HG03442 (cell line): ENCODE results near the gene NBEAL2.

Experiments
- ATAC-seq: cut with Tn5 transposase; IDR thresholded peaks from one replicate; pipeline ENCODE4 v1.9.1; 2021; ENCODE audit warnings: mild to moderate bottlenecking, moderate library complexity; ENCODE audit not compliant: unreplicated experiment

The NBEAL2 gene

DNA sequence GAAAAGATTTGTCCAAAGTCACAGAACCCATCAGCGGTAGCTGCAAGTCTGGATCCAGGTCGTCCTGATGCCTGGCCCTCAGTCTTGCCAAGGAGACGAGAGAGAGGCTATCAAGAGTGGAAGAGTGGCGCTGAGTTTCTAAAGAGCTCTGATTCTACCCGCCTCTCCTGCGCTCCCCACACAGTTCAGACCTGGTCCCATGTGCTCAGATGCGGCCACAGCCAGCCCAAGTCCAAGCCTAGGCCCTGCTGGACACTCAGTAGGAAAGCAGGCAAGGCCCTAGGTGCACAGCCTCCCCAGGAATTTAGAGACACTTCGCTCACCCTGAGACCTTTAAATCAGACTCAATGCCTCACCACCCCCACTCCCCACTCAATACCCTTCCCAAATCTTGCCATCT lies 35.3 kb upstream of the NBEAL2 start:
- no peak for ATAC-seq

DNA sequence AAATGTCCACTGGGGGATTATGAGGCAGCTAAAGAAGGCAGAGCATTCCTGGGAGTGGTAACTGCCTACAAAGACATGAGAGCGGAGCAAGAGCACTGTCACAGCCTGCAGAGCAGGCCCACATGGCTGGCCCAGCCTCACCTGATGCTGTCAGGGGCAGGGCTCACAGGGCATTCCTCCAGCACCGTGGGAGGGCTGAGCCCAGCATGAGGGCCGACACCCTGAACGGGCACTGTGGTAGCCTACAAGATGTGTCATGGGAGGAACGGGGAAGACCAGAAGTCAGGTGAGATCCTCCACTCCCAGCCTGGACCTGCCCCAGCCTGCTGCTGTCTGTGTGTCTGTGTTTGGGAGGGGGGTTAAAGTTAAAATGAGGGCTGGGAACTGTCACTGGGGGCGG lies 33.0 kb upstream of the NBEAL2 start:
- ATAC-seq = no peak

DNA sequence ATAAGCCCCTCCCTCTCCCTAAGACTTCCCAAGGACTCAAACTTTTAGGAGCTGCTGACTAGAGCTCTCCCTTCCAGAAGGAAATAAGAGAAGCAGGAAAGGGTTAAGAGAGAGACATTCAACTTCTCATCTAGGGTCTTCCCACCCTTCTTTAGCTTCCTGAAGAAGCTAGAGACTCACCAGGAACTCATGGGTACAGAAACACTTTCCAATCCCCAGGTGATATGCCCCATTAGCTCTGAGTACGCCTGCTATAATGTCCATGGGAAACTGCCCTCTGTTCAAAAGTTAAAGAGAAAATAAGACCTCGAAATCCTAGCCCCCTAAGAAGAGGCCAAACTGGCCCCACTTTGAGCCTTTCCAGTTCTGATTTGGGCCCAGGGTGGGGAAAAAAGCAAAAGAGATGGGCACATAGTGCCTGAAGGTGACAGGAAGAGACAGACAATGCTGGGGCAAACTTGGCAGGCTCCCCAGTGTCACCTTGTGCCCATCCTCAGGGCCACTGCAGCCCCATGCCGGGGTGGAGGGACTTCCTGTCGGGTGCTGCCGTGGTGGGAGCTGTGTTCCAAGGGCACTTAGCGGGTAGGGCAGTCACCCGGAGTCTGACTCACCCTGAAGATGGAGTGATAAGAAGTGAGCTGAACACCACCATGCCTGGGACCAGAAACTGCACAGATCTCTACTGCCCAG lies 32.5 kb upstream of the NBEAL2 start:
- no peak for ATAC-seq

DNA sequence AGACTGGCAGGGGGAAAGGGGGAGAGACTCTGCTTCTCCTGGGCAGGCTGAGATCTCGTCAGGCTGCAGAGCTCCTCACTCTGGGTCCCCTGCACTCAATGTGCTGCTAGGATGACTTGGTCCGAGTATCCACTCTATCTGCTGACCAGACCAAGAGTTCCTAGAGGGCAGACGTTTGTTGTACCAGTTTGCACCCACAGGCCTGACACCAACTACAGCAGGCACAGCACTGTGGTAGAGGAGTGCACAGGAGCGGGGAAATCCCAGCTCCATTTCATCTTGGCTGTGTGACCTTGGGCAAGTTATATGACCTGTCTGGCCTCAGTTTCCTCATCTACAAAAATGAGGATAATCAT lies 31.9 kb upstream of the NBEAL2 start:
- no peak for ATAC-seq

DNA sequence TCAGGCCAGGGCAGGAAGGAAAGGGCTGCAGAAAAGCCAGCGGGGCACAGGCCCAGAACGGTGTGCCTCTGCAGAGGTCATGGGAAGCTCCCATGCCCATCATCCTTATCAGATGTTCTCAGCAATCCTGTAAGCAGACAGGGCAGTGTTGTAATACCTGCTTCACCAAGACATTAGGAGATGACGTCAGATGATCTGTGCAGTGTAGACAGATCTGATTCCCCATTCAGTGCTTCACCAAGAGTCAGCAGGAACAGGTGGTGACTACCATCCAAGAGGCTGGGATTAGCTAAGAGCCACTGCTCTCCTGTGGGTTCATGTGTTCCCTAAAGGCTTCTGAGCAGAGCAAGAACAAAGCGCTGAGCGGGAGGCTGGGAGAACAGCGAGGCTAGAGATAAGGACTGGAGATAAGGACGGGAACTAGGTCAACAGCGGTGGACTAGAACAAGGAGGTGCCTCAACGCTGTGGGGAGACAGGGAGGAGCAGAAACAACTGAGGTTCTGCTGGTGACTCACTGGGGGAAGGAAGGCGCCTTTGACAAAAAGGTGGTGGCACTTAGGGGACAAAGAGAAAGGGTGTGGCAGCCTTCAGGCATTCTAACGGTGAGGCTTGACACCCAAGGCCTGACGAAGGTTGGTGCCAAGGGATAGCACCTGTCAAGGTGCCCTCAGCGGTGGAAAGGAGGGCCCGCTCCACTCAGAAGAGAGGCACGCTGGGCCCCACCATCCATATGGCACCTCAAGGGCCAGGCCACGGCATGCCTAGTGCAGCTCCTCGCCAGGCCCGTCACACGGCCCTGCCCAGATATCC lies 31.3 kb upstream of the NBEAL2 start:
- no peak for ATAC-seq

DNA sequence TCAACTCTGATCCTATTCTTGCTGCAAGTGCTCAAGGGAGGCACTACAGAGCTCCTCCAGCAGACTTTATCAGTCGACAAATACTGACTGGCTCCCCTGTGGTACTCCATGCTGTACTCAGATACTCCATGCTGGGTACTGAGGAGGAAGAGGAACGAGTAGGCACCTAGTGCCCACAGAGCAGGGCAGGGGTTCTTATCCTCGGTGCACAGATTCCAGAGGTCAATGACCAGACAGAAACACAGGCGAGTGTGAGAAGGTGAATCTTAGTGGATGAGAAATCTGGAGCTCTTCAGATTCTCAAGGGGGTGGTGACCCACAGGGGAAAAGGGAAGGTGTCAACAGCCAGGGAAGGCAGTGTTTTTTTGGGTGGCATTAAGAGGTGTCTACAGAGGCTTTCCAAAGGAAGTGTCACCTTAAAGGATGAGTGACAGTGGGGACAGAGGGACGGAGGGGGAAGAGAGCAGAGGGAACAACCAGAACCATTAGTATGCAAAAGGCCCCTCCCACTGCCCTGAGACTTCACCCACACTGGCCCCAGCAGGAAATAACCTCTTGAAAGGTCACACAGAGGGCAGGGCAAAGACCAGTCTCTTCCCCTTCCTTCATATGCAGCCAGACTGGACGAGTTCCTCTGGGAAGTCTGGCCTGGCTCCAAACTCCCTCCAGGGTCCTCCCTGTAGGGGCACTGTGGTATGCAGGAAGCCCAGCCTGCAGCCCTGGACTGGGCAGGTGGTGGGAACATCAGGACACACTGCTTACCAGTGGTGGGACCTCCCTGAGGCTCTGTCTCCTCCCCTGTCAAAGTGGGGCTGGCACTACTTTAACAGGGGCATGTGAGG lies 30.4 kb upstream of the NBEAL2 start:
- ATAC-seq = peak; percentile 52

DNA sequence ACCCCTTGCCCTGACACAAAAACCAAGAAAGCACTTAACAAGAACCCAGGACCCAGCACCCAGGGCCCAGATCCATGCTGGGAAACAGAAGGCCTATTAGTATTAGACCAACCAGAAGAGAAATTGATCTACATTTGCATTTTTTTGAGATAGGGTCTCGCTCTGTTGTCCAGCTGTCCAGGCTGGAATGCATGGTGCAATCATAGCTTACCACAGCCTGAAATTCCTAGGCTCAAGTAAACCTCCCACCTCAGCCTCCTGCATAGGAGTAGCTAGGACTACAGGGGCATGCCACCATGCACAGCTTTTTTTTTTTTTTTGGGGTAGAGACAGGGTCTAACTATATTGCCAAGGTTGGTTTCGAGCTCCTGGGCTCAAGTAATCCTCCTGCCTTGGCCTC lies 29.3 kb upstream of the NBEAL2 start:
- no peak for ATAC-seq

DNA sequence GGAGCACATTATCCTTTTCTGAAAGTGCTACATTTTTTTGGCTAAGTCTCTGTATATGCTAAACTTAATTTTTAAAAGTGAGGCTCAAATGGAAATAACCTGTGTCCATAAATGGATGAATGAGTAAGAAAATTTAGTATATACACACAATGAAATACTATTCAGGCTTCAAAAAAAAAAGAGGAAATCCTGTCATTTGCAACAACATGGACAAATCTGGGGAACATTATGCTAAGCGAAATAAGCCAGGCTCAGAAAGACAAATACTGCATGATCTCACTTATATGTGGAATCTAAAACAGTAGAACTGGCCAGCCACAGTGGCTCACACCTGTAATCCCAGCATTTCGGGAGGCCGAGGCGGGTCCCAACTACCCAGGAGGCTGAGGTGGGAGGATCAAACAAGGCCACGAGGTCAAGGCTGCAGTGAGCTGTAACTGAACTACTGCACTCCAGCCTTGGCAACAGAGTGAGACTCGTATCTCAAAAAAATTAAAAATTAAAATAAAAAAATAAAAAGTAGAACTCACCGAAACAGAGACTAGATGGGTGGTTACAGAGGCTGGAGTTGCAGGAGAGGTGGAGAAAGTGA lies 28.7 kb upstream of the NBEAL2 start:
- ATAC-seq = no peak

DNA sequence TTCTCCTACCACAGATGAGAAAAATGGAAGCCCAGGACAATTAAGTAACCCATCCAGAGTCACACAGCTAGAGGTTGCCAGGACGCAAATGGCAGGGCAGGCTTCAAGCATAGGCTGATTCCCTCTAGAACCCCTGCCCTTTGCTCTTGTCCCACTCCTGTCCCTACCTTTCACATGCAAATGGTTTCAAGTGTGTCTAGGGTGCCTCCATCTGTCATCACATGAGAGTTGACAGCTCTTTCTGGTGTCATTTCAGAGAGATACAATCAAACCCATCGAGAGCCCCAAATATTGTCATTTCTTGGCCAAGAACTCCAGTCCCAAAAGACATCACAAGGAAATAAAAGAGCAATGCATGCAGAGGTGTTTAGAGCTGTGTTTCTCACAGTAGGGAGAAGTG lies 26.7 kb upstream of the NBEAL2 start:
- ATAC-seq = no peak

DNA sequence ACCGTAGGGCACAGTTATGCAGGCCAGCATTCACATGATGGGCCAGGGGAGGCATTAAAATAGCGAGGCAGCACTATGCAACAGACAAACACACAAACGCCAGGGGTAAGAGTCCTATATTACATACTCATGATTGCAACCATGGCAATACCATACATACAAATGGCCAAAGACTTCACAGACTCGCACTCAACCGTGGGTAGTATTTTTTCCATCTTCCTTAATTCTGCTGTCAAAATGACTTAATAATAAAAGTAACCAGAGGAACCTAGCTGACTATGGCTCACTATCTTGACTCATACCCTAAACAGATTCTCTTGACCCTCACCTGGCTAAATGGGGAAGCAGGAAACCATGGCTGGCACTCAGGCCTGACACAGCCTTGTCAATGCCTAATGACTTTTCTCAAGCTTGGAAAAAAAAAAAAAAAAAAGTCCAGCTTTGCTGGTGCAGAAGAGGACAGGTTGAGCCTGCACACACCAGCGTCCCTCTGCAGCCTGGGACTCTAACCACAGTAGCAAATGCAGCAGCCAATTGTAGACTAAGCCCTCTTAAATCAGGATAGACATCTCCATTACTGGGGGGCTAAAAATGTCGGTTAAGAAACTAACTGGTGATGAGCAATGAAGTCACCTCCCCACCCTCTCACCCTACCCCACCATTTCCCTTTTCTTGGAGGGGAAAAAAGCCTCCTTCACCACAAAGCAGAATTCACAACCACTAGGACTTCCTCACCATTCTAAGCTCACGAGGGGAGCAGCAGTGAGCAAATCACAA lies 26.0 kb upstream of the NBEAL2 start:
- peak; percentile 36 for ATAC-seq

DNA sequence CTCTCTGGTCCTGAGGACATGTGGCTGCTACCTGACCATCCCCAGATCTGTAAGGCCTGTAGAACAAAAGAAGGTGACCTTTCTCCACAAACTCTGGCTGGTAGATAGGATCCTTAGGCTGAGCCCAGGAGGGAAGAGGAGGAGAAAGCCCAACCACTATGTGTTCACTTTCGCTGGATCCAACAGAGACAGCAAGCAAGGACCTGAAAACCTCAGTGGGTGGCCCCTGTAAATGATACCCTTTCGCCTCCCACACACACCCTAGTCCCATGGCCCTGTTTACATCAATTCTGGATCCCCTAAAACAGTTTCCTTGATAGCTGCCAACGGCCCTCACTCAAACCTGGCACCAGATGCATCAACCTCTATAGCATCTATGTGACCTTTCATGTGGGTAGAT lies 25.3 kb upstream of the NBEAL2 start:
- no peak for ATAC-seq

DNA sequence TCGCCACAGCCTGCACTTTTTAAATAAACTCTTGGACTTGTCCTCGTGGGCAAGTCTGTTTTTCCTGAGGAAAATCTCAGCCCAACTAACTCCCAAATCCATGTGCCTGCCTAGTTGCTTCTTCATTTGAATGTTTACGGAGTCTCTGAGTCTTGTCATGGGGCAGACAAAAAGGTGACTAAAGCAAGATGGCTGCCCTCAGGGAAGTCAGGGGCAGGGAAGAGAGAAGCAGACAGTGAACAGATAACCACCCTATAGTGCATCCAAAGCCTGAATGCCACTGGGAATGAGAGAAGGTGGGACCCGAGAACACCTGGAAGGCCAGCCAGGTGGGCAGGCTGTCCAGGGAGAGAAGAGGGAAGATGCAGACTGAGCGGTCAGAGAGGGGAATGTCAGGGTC lies 24.3 kb upstream of the NBEAL2 start:
- no peak for ATAC-seq

DNA sequence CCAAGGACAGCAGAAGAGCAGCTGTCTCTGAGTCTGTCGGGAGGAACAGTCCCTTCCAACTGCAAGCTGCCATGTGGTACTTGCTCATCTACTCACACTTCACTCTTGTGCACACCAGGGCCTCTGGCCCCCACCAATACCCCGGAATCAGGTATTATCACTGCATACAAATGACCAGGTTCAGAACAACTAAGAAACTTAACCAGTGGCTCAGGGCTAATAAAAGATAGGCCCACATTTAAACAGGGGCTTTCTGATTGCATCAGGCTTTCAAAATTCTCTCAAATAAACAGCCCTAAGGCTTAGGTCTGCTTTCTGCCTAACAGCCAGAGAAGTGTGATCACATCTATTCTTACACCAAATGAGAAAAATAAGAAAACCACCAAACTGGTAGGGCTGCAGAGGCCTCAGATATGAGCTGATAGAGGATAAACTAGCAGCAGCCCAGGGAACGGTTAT lies 23.6 kb upstream of the NBEAL2 start:
- ATAC-seq = no peak

DNA sequence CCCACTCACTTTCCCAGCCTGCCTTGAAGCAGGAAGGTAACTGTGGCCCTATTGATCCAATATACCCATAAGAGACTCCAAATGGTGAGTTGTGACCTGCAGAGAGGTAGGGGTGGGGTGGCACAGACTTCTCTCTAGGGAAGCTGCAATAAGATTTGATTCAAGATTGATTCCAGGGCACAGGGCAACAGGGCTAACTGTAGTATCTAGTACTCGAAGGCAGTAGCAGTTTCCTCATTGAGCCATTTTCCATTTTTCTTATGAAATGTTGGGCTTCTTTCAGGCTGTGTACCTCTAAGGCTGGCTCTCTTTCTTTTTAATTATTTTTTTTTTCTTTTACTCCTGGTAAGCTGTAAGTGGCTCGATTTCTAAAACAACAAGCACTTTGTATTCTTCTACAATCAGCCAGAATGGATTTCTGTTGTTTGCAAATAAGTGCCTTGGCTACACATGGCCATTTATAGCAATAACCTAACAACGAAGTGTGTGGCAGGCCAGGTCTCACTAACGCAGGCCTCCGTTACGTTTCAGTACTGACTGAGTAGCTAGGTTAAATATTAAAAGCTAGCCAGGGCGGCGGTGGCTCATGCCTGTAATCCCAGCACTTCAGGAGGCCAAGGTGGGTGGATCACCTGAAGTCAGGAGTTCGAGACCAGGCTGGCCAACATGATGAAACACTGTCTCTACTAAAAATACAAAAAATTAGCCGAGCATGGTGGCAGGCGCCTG lies 22.2 kb upstream of the NBEAL2 start:
- no peak for ATAC-seq

DNA sequence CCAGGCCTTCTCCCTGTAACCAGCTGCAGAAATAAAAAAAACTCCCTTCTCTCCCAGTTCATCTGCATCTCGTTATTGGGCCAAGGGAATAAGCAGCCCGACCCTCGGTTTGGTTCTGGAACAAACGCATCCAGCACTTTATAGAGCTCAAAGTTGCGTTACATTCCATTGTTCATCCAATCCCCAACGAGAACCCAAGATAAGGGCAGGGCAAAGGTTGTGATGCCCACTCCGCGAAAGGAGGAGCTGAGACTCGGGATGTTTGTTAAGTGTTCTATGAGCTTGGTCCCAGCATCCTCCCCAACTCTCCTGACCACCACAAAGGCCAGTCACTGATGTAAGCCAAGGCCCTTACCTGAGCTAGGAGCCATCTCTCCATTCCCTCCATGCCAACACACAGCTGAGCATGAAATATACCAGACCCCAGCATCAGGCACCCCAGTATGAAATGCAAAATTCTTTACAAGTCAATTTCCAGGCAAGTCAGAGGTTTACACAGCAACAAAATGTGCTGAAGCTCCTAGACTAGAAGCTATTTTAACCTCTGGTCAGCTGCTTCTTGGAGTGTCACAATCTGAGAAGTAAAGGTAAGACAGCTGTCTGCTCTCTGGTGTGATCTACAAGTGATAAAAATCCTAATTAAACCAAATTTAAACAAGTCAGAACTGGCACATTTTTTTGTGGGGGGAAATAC lies 20.9 kb upstream of the NBEAL2 start:
- ATAC-seq = no peak

DNA sequence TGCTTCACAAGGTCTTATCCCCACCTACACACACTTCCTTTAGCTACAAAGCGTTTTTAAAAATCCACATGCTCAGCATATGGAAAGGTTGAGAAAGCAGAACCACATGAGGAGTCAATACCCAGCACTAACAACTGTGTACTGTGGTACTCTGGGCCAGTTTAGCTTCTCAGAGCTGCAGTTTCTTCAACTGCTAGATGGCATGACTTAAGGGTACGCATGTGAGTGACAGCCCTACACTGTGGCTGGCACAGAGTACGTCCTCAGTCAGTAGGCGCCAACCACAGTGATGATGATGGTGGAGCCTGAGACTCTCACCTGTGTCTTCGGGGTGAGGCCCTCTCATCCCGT lies 20.3 kb upstream of the NBEAL2 start:
- no peak for ATAC-seq

DNA sequence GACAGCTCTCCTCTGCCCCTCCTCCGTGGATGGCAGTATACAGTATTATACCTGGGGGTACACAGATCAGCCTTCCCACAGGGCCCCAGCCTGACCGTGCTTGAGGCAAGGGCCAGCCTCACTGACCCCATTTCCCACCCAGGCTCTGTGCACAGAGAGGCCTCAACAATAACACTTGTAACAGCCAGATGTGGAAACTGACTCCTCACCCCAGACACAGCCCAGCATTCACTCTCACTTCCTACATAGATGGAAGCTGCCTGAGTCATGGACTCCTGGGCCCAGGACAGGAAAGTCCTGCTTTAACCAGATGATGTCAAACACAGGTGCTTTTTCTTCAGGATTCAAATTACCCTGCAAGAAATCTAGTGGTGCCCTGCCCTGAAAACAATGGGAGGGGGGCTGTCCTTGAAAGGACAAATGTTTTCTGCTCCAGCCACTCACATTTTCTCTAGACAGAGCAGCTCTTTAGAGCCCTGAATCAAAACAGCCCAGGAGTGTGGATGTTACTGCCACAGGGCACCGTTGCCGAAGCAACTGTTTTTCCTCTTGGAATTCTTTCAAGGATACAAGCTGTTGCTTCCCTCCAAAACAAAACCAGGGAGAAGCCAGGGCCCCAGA lies 19.3 kb upstream of the NBEAL2 start:
- no peak for ATAC-seq

DNA sequence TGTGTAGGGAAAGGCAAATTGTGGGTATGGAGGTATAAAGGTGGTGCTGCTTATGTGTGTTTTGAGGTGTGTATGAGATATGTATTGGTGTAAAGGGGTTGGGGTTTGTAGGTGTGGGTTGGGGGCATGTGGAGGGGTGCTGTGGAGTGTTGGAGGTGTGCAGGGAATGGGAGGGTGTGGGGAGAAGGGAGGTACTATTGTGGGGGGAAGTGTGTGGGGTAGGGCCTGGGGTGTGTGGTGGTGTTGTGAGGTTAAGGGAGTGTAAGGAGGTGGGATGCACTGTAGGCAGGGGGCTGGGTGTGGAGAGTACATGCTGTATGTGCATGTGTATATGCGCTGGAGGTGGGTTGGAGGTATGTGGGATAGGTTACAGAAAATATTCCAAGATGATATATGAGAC lies 18.6 kb upstream of the NBEAL2 start:
- no peak for ATAC-seq

DNA sequence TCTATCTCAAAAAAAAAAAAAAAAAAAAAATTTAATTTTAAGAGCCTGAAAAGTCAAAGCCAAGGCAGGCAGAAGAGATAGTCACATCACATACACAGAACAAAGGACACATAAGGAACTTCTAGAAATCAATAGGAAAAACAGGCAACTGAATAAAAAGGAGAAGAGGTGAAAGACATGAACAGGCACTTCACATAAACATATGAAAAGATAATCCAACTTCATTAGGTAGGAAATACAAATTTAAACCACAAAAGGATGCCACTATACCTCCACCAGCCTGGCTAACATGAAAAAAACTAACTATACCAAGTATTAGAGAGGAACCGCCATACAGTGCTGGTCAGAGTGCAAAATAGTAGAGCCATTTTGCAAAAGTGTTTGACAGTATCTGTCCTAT lies 17.0 kb upstream of the NBEAL2 start:
- ATAC-seq = no peak
